A673 (cell line): ENCODE data around the gene FAM149A. TPM values are rescaled to one million over a fixed set of nuclear protein-coding genes. Genes with fewer than 3 reads are reported as not detected.

Experiments used
- BruUV-seq: library from RNA; stranded (reverse); fragments of 400-500 nt; replicated peaks from 2 replicates; lab custom pipeline; 2021; lab: Mats Ljungman, UMichigan
- CTCF ChIA-PET: fragments of 300-600 bp; sonication (Branson Sonifier 250); formaldehyde crosslinking; loops from one replicate; lab custom pipeline; 2022; ENCODE audit warnings: antibody characterized with exemption; lab: Charles Lee
- POLR2A ChIA-PET: fragments of 300-600 bp; sonication (Branson Sonifier 250); formaldehyde crosslinking; loops from one replicate; lab custom pipeline; 2022; ENCODE audit warnings: antibody characterized with exemption; ENCODE audit not compliant: low non-redundant PET; lab: Charles Lee
- DNase-seq: peaks from one replicate; pipeline ENCODE4 v3.0.0-alpha.2; 2015; ENCODE audit warnings: low spot score
- H3K27ac ChIP-seq: fragments of 200-600 bp; sonication (generic); 2 replicates; pipeline ENCODE4 v1.5.1; 2016; ENCODE audit warnings: mixed run types, low read depth, mild to moderate bottlenecking, mixed read lengths, antibody characterized with exemption, low read length; ENCODE audit not compliant: poor library complexity, severe bottlenecking
- H3K27me3 ChIP-seq: fragments of 200-600 bp; sonication (generic); replicated peaks from 2 replicates; pipeline ENCODE4 v1.6.1; 2017; ENCODE audit warnings: mixed run types, low read depth, mild to moderate bottlenecking, mixed read lengths, antibody characterized with exemption, low read length; ENCODE audit not compliant: insufficient read depth, poor library complexity
- H3K36me3 ChIP-seq: fragments of 200-600 bp; sonication (generic); 2 replicates; pipeline ENCODE4 v1.6.1; 2016; ENCODE audit warnings: mixed run types, mild to moderate bottlenecking, mixed read lengths, antibody characterized with exemption, low read length; ENCODE audit not compliant: insufficient read depth, poor library complexity, severe bottlenecking
- H3K4me1 ChIP-seq: fragments of 200-600 bp; sonication (generic); 2 replicates; pipeline ENCODE4 v1.6.1; 2017; ENCODE audit warnings: mixed run types, mild to moderate bottlenecking, mixed read lengths, antibody characterized with exemption, low read length; ENCODE audit not compliant: insufficient read depth, poor library complexity, severe bottlenecking
- H3K4me3 ChIP-seq: fragments of 200-600 bp; sonication (generic); 2 replicates; pipeline ENCODE4 v1.5.1; 2016; ENCODE audit warnings: low read depth, mixed run types, mild to moderate bottlenecking, mixed read lengths, low read length; ENCODE audit not compliant: poor library complexity, severe bottlenecking
- H3K9me3 ChIP-seq: fragments of 200-600 bp; sonication (generic); 2 replicates; pipeline ENCODE4 v1.6.1; 2016; ENCODE audit warnings: mixed run types, low read depth, mild to moderate bottlenecking, mixed read lengths, antibody characterized with exemption, low read length; ENCODE audit not compliant: poor library complexity, severe bottlenecking
- EZH2 ChIP-seq: fragments of 200-600 bp; sonication (generic); IDR thresholded peaks from 2 replicates; pipeline ENCODE4 v1.6.1; 2017; ENCODE audit warnings: borderline replicate concordance, low read depth, mild to moderate bottlenecking, mixed read lengths, antibody characterized with exemption, low read length; ENCODE audit not compliant: poor library complexity, severe bottlenecking
- intact Hi-C: fragments of 100-400 bp; cut with micrococcal nuclease; formaldehyde crosslinking; loops from one replicate; pipeline ENCODE4 v1.10.0; 2022; ENCODE audit not compliant: unreplicated experiment
- total RNA-seq: library from RNA; stranded (reverse); gene quantifications from 2 replicates; pipeline ENCODE4 v1.2.3, GENCODE V29; 2021
- TF ChIP-seq, protein P1 (sequence below): fragments of 300-800, 200-600 bp; sonication (generic); conservative IDR thresholded peaks from 2 replicates; pipeline ENCODE4 v1.5.1; 2017; ENCODE audit warnings: low read depth, mild to moderate bottlenecking, antibody characterized with exemption, low read length, moderate library complexity, mixed read lengths

The FAM149A gene
- total RNA-seq, 1 experiment from 2014 or later = 0.90 TPM

DNA sequence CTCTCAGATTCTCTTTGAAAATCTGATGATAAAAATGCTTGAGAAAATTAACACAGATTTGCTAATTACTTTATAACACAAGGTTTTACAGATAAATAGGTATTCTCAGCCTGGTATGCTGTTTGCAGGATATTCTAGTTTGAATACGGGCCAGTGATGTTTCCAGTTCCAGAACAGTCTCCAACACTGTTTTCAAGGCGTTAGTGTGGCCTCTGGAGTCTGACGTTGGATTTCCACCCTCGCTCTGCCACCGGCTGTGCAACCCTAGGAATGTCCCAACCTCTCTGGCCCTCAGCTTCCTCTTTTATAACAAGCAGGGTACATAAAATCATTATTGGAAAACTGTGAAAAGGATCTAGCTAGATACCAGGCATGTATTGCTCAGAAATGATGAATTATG is 63.1 kb downstream of the FAM149A start:
- DNase-seq = no peak
- ChIA-PET POLR2A (no interaction called here), CTCF (no interaction called here)
- intact Hi-C loops = no loop called here
- Histone ChIP-seq H3K36me3 (no peaks in the 10 kb centered on the region), H3K27me3 (no peaks in the 10 kb centered on the region), H3K4me1 (peaks cover 6% of the 10 kb centered on the region), H3K9me3 (no peaks in the 10 kb centered on the region), H3K4me3 (no peak overlapping the region), H3K27ac (no peak overlapping the region)
- BruUV-seq = no TSS peak
- no peak for TF ChIP-seq EZH2
- TF ChIP-seq, protein P1, sequence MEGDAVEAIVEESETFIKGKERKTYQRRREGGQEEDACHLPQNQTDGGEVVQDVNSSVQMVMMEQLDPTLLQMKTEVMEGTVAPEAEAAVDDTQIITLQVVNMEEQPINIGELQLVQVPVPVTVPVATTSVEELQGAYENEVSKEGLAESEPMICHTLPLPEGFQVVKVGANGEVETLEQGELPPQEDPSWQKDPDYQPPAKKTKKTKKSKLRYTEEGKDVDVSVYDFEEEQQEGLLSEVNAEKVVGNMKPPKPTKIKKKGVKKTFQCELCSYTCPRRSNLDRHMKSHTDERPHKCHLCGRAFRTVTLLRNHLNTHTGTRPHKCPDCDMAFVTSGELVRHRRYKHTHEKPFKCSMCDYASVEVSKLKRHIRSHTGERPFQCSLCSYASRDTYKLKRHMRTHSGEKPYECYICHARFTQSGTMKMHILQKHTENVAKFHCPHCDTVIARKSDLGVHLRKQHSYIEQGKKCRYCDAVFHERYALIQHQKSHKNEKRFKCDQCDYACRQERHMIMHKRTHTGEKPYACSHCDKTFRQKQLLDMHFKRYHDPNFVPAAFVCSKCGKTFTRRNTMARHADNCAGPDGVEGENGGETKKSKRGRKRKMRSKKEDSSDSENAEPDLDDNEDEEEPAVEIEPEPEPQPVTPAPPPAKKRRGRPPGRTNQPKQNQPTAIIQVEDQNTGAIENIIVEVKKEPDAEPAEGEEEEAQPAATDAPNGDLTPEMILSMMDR = no peak

DNA sequence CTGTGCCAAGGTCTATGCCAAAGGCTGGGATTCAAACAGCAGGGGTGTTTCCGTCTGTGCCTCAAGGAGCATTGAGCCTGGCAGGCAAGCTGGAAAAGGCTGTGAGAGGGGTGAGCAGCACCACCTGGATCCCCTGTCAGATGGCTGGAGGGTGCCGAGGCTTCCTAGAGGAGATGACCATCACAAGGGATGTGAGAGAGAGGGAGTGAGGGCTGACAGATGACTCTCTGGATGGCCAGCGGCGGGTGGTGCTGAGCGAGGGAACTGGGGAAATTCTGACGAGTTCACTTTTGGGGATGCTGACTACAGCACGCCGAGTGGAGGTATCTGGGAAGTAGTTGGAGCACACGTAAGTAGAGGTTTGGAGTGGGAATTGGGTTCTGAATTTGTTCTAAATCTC is 64.2 kb downstream of the FAM149A start:
- BruUV-seq = no TSS peak
- CTCF ChIA-PET = no interaction called here
- TF ChIP-seq EZH2 = no peak
- TF ChIP-seq, protein P1 = no peak

DNA sequence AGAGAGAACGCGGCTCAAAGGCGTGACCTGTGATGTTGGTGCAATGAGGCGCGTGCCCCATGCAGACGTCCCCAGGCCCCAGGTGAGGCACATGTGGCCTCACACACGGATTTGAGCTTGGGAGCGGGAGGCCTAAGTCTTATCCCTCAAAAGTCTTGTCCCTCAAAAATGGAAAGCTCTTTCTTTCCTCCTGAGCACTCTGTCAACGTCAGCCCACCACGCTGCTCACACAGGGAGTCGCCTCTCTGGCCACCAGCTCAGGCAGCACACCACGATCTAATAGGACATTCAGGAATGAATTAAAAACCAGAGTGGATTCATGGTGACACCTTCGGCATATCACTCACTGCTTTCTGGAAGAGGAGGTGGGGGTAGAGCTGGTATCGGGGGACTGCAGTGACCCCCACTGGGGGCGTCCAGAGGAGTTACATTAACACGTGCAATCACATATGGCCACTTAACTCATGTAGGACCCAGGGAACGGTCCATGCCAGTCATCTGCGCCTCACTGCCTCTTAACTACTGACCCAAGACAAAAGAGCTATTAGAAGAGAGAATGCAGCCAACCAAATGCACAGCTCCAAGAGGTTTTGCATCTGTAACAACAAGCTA is 64.9 kb downstream of the FAM149A start:
- peaks cover 6% of the 10 kb centered on the region for H3K4me1 ChIP-seq
- no peak for DNase-seq
- BruUV-seq = no TSS peak
- H3K36me3 ChIP-seq = no peaks in the 10 kb centered on the region
- intact Hi-C loops = no loop called here
- no peak for TF ChIP-seq EZH2
- TF ChIP-seq, protein P1 = no peak
- no peaks in the 10 kb centered on the region for H3K9me3 ChIP-seq
- ChIA-PET POLR2A (no interaction called here), CTCF (no interaction called here)
- no peak overlapping the region for H3K4me3 ChIP-seq
- no peaks in the 10 kb centered on the region for H3K27me3 ChIP-seq
- no peak overlapping the region for H3K27ac ChIP-seq

More for the DNA sequence above, 64.2 kb downstream of the FAM149A start:
- Histone ChIP-seq H3K4me1 (peaks cover 6% of the 10 kb centered on the region), H3K4me3 (no peak overlapping the region), H3K9me3 (no peaks in the 10 kb centered on the region), H3K27ac (no peak overlapping the region), H3K36me3 (no peaks in the 10 kb centered on the region), H3K27me3 (no peaks in the 10 kb centered on the region)
- DNase-seq = no peak
- intact Hi-C loops = no loop called here
- POLR2A ChIA-PET = no interaction called here
